Stimulated activated CD4-positive, alpha-beta T cell treated with anti-CD3 and anti-CD28 coated beads, Interleukin-2, amount 100 ng/mL, for 48 hours (primary cell): ENCODE measurements around the gene SLC39A11.
"Not testable (repeated sequence)": the region's sequence is repeated elsewhere in the genome, so short reads cannot be mapped to it uniquely, and the experiment has no call there.

Source experiments
- DNase-seq, 2 donors: peaks; one replicate each; pipeline ENCODE4 v3.0.0-alpha.2; 2020

SLC39A11 gene

GRCh38 chr17:72898725-72899124 lies 193.8 kb downstream of the SLC39A11 start:
- DNase-seq, result no peak

DNA sequence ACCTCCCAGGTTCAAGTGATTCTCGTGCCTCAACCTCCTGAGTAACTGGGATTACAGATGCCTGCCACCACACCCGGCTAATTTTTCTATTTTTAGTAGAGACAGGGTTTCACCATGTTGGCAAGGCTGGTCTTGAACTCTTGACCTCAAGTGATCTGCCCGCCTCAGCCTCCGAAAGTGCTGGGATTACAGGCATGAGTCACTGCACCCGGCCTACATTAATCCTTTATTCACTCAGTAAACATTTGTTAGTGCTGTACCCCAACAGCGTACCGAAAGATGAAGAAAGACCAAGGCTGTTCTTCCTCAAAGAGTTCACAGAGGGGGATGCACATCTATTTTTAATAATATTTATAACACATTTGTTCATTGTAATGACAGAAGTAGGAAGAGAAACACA lies 196.2 kb downstream of the SLC39A11 start:
- not testable (repeated sequence) for DNase-seq

DNA sequence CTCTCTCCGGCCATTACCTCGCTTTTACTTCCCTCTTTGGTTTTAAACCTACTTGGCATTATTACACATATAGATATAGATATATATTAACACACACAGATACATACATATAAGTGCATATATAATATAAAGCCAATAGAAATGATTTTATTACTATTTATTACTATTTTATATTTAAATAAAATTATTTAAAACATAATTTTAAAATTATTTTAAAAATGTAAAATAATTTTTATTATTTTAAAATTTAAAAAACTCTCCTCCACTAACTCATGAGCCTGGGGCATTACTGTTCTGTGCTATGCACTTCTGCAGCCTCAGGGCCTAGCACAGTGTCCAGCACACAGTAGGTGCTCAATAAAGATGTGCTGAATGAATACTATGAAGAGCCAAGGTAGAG lies 200.9 kb downstream of the SLC39A11 start:
- no peak for DNase-seq

GRCh38 chr17:72890711-72891110 lies 201.8 kb downstream of the SLC39A11 start:
- no peak for DNase-seq

DNA sequence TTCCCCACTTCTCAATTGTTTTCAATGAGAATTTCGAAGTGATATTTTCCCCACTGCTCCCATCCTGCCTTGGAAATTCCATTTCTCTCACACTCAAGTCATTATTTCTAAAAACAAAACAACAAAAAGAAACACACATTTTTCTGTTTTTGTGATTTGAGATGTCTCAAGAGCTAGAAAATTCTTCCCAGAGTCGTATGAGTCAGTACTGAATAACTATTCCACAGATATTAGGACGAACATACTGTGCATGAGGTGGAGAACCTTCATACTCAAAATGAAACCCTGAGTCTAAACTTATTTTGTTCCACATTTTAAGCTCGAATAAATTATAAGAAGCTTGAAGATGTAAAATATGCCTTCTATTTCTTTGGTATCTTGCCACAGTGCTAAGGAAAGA lies 204.6 kb downstream of the SLC39A11 start:
- no peak for DNase-seq

- no peak for DNase-seq
Measured at GRCh38 chr17:72887322-72887721, 205.2 kb downstream of the SLC39A11 start.

DNA sequence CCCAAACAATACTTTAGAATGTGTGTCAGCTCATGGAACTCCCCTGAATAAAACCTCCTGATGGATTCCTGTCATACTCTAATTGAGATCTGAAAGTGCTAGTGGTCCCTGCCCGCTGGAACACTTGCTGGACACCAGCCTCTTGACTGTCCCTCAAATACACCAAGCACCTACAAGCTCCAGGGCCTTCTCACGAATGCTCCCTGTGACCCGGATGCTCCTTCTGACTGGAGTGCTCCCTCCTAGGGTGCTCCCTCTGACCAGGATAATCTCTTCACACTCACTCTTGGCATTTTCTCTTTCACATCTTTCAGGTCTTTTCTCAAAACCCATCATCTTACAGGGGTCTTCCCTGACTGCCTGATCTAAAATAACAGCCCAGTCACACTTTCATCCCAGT lies 205.9 kb downstream of the SLC39A11 start:
- no peak for DNase-seq

DNA sequence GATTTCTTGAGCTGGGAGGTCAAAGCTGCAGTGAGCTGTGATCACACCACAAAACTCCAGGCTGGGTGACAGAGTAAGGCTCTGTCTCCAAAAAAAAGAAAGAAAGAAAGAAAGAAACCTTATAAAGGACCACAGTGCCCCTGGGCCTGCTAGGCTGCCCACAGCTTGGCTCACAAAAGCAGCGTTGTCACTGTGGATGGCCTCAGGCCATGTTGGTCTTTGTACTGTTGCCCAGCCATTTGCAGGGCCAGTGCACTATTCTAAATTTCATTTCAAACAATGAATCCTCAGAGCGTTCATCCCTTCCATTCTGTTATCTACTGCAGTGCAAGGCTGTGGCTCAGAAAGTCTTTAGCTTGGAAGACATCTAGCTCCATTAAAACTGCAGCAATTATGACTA lies 208.4 kb downstream of the SLC39A11 start:
- DNase-seq, result no peak

GRCh38 chr17:72883351-72883750 lies 209.1 kb downstream of the SLC39A11 start:
- no peak for DNase-seq

DNA sequence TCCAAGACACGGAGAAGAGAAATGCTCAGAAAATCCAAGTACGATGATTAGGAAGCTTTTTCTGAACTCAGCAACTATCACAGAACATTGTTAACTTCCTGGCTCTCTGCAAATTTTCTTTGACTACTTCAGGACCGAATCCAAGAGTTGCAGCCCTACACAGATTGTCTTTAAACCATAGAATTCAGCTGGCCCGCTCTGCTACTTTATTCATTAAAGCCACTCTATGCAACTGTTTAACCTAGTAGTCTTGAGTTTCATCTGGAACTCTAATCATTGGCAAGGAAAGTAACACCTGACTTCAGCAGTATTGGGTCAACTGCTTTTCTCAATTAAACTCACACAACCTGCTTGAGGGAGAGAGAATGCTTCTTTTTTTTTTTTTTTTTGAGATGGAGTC lies 210.1 kb downstream of the SLC39A11 start:
- DNase-seq, result no peak

GRCh38 chr17:72879877-72880276 lies 212.6 kb downstream of the SLC39A11 start:
- no peak for DNase-seq

GRCh38 chr17:72878975-72879660 lies 213.4 kb downstream of the SLC39A11 start:
- no peak for DNase-seq

GRCh38 chr17:72877348-72877747 lies 215.1 kb downstream of the SLC39A11 start:
- no peak for DNase-seq

GRCh38 chr17:72876413-72876812 lies 216.1 kb downstream of the SLC39A11 start:
- no peak for DNase-seq

DNA sequence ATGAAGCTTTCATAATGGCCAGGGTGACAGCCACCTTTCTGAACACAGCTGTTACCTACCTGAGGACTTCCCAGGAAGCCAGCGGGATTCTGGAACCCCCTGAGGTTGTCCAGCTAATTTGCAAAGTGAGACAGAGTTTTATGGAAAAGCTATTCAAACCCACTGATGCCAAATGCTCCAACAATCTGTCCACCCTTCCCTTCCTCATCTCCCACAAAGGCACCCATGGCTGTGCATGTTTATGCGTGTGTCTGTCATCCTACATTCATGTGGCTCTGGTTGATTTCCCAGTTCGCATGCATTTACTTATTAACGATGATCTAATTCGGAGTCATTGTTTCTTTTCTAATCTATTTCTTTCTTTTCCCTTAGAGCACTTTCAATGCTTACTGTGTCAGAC lies 217.1 kb downstream of the SLC39A11 start:
- no peak for DNase-seq

DNA sequence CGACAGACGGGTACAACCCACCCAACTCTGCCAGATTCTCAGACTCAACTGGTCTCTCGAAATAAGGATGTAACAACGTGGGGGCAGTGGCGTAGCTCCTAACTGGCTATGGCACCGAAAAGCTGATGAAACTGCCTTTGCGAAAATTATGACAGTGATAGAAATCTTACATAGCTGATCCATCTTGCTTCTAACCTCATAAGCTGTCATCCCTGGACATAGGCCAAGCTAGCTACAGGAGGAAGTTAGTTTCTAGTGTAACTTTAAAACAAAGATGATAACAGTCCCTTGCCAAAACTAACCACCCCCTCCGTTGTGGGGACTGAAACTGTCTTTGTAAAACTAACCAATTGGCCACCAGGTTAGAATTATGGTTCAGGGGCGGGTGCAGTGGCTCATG lies 220.1 kb downstream of the SLC39A11 start:
- DNase-seq, result no peak

GRCh38 chr17:72870367-72870985 lies 222.0 kb downstream of the SLC39A11 start:
- DNase-seq, result no peak

DNA sequence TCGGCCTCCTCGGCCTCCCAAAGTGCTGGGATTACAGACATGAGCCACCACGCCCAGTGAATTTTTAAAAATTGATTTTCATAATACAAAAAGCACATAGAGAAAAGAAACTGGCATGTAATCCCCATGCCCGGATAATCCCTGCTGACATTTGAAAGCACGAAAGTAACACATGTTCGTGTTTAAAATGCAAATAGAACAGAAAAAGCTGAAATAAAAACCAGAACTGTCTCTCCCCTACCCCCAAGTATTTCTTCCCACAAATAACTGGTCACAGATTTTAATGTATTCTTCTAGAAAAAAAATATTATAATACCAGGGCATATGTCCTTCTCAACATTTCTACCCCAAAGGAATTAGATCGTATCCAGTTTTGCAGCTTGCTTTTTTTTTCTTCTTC lies 222.9 kb downstream of the SLC39A11 start:
- no peak for DNase-seq

DNA sequence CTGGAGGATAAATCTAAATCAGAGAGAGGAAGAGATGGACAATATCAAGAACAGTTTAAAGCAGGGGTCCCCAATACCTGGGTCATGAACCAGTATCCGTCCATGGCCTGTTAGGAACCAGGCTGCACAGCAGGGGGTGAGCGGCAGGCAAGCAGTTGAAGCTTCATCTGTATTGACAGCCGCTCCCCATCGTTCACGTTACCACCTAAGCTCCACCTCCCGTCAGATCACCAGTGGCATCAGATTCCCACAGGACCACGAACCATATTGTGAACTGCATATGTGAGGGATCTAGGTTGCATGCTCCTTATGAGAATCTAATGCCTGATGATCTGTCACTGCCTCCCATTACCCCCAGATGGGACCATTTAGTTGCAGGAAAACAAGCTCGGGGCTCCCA lies 226.5 kb downstream of the SLC39A11 start:
- DNase-seq, result no peak

- DNase-seq, result no peak
Measured at GRCh38 chr17:72863526-72864211, 228.8 kb downstream of the SLC39A11 start.

DNA sequence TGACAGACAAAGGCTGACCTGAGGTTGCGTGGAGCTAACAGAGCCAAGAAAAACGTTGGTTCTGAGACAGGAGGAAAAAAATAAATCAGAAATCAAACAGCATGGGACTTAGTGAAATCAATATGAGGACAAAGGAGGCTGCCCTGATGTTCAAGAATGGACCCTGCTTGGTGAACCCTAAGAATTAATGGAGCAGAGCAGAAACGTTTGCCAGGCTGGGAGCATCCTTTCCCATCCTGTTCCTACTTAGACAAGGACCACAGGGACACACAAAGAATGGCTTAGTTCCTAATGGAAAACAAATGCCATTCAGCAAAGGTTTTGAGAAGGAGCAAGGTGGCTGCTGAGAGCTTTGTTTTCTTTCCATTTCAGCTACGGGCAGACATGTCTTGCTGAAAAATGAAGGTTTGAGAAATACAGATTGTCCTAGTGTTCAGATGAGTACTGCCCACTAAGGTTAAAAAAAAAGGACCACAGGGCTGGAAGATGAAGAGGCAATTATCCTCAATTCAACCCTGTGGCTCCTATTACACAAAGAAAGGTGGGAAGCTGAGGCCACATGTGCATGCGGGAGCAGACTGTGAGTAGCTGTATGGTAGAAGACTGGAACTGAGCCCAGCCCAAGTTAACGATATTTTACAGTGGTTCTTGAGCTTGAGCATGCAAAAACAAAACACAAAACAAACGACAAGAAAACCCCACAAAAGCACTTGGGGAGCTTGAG lies 230.1 kb downstream of the SLC39A11 start:
- no peak for DNase-seq

DNA sequence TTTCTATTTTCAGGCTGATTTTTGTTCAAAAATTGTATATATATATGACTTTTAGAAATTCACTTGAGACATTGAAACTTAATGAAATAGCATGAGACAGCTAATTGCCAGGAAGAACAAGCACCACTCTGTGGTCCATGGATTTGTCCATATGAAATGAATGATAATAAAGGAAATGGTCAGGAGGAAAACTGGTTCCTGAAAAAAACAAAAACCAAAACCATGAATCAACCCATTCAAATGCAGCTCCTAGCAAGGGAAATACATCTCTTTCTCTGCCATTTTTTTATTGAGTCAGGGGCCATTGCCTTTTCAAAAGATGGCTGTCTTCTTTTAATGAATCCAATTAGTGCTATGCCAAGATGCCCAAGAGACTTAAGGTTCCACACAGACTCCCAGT lies 230.7 kb downstream of the SLC39A11 start:
- no peak for DNase-seq

GRCh38 chr17:72860778-72861177 lies 231.7 kb downstream of the SLC39A11 start:
- no peak for DNase-seq
